Smooth muscle cell of trachea (primary cell): ENCODE results near the gene C1QL1. TPM values are rescaled to one million over a fixed set of nuclear protein-coding genes. Genes with fewer than 3 reads are reported as not detected.

Source experiments
- total RNA-seq: library from RNA; depleted of rRNA; stranded (reverse); fragments of >200 nt; gene quantifications from 2 replicates; pipeline ENCODE4 v1.2.1, GENCODE V29; 2014

Gene C1QL1
- total RNA-seq = 0.29 and 0.99 TPM in 2 replicates

GRCh38 chr17:44968225-44969143 lies at the start of gene C1QL1:
C1QL1 (minus strand) TSS chr17:44968303; CDS start chr17:44968048, 255 bp downstream.

GRCh38 chr17:44947461-44948314 lies 20.4 kb downstream of the C1QL1 start, which contains the start of gene KIF18B:
KIF18B (minus strand) TSS chr17:44947773; CDS start chr17:44936344, 11,429 bp downstream.

GRCh38 chr17:44915321-44915726 lies 52.8 kb downstream of the C1QL1 start, which contains the start of gene GFAP:
GFAP (minus strand) TSS chr17:44915500; CDS start chr17:44915486, 14 bp downstream.

Other genes with a start within 250 kb of the C1QL1 start
- 0.44 and 0.99 TPM in 2 replicates for gene ADAM11, start 209.3 kb downstream of the C1QL1 start, total RNA-seq
- 10.4 and 25.9 TPM in 2 replicates for gene GJC1, start 138.0 kb downstream of the C1QL1 start, total RNA-seq
- gene HIGD1B, start 120.4 kb downstream of the C1QL1 start, total RNA-seq = not detected in 2 replicates
- gene EFTUD2, start 68.9 kb downstream of the C1QL1 start, total RNA-seq = 86.7 and 122 TPM in 2 replicates
- gene GFAP, start 52.8 kb downstream of the C1QL1 start, total RNA-seq = 0.15 TPM in 1 of 2 replicates, not detected in the other
- 0.50 and 6.7 TPM in 2 replicates for gene KIF18B, start 20.5 kb downstream of the C1QL1 start, total RNA-seq
- gene DCAKD, start 83.3 kb upstream of the C1QL1 start, total RNA-seq = 29.4 and 64.2 TPM in 2 replicates
- 66.0 and 118 TPM in 2 replicates for gene NMT1, start 93.0 kb upstream of the C1QL1 start, total RNA-seq
- gene PLCD3, start 164.2 kb upstream of the C1QL1 start, total RNA-seq = 34.6 and 72.0 TPM in 2 replicates
- gene ACBD4, start 167.4 kb upstream of the C1QL1 start, total RNA-seq = 7.9 and 16.0 TPM in 2 replicates
- gene HEXIM1, start 180.2 kb upstream of the C1QL1 start, total RNA-seq = 8.1 and 12.2 TPM in 2 replicates
- gene HEXIM2, start 193.6 kb upstream of the C1QL1 start, total RNA-seq = 11.1 and 13.6 TPM in 2 replicates